GM21367 (cell line): ENCODE measurements around the gene UBR1.
"Not testable (repeated sequence)": the region's sequence is repeated elsewhere in the genome, so short reads cannot be mapped to it uniquely, and the experiment has no call there.

ENCODE experiments used
- ATAC-seq: cut with Tn5 transposase; IDR thresholded peaks from one replicate; pipeline ENCODE4 v1.9.1; 2021; ENCODE audit not compliant: unreplicated experiment

The UBR1 gene

DNA sequence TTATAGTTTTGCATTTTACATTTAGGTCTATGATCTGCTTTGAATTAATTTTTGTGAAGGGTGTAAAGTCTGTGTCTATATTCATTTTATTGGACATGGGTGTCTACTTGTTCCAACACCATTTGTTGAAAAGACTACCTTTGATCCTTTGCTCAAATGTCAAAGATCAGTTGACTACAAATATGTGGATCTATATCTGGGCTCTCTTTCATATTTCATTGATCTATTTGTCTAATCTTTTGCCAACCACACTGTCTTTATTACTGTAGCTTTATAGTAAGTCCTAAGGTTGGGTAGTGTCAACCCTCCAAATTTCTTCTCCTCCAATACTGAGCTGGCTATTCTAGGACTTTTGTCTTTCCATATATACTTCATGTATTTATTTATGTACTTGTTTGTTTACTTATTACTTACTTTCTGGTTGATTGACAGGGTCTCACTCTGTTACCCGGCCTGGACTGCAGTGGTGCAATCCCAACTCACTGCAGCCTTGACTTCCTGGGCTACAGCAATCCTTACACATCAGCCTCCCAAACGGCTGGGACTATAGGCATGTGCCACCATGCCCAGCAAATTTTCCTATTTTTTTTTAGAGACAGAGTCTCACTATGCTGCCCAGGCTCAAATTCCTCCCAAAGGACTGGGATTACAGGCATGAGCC, 131.5 kb downstream of the UBR1 start:
- ATAC-seq: no peak

DNA sequence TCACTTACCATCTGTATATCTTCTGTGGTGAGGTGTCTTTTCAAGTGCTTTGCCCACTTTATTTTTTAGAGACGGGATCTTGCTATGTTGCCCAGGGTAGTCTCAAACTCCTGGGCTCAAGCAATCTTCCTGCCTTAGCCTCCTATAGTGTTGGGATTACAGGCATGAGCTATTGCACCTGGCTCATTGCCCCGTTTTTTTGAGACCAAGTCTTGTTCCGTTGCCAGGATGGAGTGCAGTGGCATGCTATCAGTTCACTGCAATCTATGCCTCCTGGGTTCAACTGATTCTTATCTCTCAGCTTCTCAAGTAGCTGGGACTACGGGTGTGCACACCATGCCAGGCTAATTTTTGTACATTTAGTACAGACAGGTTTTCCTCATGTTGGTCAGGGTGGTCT, 132.7 kb downstream of the UBR1 start:
- no peak for ATAC-seq

DNA sequence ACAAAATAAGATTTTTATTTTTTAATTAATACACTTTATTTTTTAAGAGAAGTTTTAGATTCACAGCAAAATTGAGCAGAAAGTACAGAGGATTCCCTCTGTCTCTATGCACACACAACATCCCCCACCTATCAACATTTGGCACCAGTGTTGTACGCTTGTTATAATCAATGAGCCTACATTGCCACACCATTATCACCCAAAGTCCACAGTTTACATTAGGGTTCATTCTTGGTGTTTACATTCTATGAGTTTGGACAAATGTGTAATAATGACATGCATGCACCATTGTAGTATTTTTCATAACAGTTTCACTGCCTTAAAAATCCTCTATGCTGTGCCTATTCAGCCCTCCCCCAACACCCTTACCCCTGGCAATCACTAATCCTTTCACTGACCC, 134.0 kb downstream of the UBR1 start:
- ATAC-seq: no peak

DNA sequence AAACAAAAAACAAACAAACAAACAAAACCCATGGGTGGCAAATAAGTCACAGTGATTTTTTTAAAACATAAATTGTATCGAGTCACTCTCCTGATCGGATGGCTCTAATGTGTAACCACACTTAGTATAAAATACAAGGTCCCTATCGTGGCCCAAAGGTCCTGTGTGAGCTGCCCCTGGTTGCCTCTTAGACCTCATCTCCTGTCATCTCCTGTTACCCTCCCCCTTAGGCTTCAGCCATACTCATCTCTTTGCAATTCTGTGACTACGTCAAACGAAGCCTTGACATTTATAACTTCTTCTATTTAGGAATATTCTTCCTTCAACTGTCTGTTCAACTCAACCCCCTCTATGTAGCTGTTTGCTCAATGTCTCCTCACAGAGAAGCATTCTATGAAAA, 141.4 kb downstream of the UBR1 start:
- no peak for ATAC-seq

DNA sequence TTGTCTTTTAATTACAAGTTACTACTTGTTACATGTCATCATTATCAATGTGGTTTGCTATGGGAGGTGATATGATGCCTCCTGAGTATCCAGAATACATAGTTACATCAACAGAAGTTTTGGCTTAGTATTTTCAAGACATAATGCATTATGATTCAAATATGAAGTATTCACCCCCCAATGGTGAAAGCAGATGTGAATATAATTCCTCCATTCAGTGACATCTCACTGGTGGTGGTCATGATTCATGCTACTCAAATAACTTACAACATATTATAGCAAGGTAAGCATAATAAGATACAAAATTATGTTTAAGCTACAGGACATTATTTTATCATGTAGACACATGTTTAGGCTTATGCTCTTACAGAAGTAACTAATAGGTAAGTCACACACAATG, 150.3 kb downstream of the UBR1 start:
- ATAC-seq: no peak

DNA sequence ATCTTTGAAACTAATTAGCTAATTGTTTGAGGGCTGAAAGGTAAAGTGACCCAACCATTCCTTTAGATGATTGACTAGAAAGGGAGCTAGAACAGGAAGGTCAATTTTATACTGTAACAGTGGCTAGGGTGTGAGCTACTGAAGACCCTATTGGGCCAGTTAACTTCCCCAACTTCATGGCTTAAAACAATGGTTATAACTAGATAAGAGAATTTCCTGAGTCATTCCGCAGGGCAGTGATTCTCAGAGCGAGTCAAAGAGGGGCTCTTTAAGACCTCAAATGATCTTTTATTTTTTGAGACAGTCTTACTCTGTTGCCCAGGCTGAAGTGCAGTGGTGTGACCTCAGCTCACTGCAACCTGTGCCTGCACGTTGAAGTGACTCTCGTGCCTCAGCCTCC, 151.5 kb downstream of the UBR1 start:
- no peak for ATAC-seq

DNA sequence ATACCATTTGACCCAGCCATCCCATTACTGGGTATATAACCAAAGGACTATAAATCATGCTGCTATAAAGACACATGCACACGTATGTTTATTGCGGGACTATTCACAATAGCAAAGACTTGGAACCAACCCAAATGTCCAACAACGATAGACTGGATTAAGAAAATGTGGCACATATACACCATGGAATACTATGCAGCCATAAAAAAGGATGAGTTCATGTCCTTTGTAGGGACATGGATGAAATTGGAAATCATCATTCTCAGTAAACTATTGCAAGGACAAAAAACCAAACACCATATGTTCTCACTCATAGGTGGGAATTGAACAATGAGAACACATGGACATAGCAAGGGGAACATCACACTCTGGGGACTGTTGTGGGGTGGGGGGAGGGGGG, 156.9 kb downstream of the UBR1 start:
- not testable (repeated sequence) for ATAC-seq

DNA sequence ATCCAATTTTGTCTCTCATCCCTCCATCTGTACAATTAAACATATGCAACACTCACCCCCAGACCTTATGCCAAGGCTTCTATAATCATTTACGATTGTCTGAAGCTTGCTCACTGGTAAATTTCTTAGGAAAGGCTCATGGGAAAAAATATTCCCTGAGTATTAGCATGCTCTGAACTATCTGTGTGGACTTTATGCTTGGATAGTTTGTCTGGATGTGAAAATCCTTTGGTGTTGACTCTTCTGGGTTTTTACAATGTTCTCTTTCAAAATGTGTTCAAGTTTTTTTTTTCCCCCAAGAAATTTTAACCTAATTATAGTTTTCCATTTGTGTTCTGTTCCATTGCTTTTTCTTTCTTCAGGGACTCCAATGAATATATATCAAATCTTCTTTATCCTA, 165.3 kb downstream of the UBR1 start:
- ATAC-seq: no peak

DNA sequence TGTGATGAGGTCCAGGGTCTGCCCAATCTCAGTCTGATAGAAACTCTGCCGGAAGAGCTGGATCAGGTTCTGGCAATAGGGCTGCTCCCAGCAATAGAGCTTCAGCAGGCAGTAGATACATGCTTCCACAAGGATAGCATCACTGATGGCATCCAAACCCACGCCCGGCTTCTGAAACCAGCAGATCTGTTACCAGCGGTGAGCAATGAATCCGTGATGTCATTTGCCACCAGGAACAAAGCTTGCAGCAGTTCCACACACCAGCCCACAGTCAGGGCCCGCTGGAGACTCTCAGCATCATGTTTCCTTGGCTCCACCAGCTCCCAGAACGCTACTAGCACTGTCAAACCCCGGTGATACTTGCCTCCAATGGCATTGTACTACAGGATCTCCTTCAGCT, 166.0 kb downstream of the UBR1 start:
- no peak for ATAC-seq

DNA sequence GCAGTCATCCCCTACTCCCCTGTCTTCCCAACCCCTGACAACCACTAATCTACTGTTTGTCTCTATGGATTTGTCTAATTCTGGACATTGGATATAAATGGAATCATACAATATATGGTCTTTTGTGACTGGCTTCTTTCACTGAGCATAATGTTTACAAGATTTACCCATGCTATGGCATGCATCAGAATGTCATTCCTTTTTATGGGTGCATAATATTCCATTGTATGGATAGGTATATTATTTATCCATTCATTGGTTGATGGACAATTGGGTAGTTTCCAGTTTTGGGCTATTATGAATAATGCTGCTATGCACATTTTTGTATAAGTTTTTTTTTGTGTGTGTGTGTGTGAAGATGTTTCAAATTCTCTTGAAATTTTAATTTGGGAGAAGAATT, 168.7 kb downstream of the UBR1 start:
- no peak for ATAC-seq

DNA sequence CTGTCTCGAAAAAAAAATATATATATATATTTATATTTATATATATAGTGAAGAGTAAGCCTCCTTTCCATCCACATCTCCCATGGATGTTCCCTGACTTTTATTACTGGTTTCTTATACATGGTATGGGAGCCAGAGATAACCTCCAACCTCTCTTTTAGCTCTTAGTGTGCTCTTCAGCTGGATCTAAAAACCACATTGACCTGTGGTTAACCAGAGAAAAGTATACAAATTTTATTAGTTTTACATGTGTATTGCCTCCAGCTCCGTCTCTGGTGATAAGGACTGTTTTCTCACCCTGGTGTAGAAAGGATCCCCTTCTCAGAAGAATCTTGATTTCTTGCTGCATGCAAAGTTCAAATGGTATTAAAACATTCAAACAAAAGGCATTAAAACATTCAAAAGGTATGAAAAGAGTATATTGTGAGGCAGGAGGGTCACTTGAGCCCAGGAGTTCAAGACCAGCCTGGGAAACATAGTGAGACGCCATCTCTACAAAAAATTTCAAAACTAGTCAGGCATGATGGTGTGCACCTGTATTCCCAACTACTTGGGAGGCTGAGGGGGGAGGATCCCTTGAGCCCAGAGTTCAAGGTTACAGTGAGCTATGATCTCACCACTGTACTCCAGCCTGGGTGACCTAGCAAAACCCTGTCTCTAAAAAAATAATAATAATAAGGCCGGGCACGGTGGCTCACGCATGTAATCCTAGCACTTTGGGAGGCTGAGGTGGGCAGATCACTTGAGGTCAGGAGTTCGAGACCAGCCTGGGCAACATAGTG, 171.8 kb downstream of the UBR1 start:
- no peak for ATAC-seq

DNA sequence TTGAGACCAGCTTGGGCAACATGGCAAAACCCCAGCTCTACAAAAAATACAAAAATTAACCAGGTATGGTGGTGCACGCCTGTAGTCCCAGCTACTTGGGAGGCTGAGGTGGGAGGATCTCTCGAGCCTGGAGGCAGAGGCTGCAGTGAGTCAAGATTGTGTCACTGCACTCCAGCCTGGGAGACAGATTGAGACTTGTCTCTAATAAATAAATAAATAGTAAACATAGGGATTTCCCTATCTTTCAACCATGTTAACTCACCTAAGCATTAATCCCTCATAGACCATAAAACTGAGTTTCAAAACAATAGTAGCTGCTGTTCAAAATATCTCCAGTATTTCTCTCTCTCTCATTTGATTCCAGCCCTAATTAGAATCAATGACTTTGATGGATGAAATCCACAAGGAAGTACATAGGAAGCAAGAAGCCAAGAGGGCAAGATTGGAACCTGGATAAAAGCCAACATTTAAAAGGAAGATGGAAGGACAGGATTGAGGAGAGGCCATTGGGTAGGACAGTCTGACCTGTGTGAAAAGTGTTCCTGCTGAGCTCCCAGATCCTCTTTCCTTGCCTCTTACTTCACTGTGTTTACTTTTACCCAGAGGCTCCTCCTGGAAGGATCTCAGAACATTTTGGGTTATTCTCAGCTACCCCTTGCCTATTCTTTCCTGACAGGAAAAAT, 172.9 kb downstream of the UBR1 start:
- no peak for ATAC-seq

DNA sequence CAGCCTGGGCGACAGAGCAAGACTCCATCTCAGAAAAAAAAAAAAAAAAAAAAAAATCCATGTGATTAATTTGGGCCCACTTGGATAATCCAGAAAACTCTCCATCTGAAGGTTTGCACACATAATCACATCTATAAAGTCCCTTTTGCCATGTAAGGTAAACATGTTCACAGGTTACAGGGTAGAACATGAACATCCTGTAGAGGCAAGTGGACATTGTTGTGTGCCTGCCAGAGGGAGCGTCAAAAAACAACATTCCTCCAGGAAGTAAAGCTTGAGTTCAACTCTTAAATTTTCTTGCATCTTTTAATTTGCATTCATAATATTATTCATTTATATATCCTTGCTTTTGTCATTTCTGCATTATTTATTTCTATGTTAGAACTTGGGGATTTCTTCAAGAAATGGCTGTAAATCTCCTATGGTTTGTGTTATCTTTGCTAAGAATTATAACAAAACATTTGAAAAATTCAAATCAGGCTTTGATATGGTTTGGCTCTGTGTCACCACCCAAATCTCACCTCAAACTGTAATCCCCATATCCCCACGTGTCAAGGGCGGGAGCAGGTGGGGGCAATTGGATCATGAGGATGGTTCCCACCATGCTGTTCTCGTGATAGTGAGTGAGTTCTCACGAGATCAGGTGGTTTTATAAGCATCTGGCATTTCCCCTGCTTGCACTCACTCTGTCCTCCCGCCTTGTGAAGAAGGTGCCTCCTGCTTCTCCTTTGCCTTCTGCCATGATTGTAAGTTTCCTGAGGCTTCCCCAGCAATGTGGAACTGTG, 173.9 kb downstream of the UBR1 start:
- no peak for ATAC-seq

DNA sequence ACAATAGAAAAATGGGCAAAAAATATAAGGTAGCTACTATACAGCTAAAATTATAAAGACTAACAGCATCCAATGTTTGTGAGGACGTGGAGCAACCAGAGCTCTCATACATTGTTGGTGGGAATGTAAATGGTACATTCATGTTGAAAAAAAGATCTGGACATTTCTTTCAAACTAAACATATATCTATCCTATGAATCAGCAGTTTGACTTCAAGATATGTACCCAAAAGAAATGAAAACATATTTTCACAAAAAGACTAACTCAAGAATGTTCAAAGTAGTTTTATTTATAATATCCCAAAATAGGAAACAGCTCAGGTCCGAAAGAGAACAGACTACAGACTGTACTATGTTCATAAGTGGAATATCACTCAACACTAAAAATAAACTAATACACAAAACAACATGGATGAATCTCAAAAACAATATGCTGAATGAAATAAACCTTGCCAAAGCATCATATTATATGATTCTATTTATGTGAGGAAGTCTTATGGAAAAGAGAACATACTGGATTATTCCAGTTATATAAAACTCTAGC, 176.5 kb downstream of the UBR1 start:
- ATAC-seq: no peak

DNA sequence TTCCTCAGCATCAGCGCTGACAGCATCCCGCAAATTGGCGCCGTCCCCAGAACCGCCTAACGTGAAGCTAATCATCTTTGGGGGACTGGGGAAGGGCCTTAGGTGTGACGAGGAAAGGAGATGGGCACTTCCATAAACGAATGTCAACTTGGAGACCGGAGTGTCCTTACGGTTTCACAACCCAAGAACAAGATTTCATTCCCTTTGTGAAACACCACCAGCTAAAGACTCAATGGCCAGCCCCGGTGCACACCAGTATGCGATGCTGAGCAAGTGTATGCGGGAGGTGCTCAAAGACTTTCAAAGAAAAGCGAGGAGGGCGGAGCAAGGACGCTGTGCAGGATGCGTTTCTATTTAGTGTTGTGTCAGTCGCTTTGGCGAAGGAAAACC, 184.5 kb downstream of the UBR1 start:
- ATAC-seq: no peak

DNA sequence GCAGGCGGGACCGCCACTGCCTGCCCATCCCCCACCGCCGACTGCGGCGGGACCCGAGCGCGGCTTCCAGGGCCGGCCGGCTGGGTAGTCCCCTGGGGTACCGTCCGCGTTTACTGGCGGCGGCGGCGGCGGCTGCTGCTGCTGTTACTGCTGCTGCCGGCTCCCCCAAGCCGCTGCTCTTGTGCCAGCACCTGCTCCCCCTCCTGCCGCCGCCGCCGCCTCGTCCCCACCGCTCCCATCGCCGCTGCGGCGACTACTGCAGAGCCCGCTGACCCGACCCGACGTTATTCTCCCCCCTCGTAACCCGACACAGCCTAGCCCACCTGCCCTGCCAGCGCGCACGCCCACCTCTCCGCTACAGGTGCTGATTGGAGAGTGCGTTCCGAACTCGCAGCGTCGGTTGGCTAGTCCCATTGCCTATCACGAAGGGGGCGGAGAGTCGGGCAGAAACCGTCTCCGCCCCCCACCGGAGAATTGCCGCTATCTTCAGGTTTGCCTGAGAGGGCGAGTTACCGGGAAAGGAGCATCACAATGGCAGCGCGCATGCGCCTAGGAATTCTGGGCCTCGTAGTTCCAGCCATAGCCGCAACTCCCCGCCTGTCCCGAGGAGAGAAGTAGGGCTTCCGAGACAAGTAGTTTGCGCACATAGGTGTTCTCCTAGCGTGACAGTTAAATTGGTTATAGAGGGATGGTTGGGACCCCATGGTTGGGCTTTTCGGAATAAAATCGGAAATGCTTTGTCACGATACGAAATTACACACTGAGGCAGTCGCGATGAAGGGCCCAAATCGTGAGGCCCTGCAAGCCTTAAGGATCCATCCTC, 185.1 kb downstream of the UBR1 start, which contains the start of gene TTBK2:
Gene TTBK2, minus strand, starts transcription at position 260 of the 823 bp plus-strand sequence. CDS start 42,161 bp downstream, outside the sequence.
- peak; percentile 87 for ATAC-seq

DNA sequence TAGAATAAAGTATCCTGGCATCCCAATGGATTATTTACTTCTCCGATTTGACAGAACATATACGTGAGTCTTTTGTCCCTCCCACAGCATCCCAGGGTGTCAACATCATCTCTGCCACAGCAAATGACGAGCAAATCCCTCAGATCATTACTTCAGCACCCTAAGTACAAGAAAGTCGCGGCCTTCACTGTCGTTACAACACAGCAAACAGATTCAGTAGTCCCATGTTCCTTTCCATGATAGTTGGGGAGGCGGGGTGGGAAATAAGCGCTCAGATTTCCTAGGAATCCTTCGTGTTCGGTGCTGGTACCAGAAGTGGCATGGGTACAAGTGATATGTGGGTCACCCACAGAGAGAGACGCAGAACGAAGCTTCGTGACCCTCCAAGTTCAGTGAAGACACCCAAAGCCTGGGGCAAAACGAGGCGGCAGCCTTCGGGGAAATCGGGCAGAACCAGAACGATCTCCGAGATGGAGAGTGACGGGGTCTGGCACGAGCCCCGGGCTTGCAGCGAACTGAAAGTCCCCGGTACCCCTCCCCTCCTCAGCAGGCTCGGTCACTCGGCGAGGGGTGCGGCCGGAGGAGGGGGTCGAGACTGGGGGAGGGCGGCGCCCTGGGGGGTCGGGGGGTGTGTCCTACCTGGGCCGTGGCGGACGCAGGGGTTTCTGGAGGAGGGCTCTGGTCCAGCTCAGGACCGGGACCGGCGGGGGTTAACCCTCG, 185.9 kb downstream of the UBR1 start:
- ATAC-seq: no peak

DNA sequence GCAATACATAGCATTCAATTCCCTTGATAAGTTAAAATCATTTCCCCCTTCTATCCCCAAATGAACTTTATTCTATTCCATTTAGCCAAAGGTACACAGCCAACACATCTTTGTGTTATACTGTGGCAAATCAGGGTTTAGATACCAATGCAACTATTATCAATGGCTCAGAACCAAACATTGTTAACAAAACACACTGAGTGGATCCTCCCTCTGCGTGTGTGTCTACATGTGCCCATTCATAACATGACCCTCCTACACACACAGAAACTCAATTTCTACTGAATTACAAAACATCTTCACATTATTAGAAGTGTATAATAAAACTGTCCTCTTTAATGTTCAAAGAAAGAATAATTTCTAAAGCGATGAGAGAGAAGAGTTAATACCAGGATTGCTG, 186.5 kb downstream of the UBR1 start:
- no peak for ATAC-seq

DNA sequence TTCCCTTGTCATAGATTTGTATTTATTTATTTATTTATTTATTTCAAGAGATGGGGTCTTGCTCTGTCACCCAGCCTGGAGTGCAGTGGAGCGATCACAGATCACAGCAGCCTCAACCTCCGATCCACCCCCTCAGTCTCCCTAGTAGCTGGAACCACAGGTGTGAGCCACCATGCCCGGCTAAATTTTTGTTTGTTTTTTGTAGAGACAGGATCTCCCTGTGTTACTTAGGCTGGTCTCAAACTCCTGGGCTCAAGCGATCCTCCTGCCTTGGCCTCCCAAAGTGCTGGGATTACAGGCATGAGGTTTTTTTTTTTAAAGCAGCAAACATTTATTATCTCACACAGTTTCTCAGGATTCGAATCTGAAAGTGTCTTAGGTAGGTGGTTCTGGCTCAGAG, 187.8 kb downstream of the UBR1 start:
- no peak for ATAC-seq
